ENCODE measurements around the gene AKR1A1. TPM values are rescaled to one million over a fixed set of nuclear protein-coding genes. Genes with fewer than 3 reads are reported as not detected.

AKR1A1 gene
- total and polyA plus RNA-seq, 2 donors (not counting 3 experiments of a cell fraction or from before 2014, with no cell fraction given) = 172 to 227 TPM

DNA sequence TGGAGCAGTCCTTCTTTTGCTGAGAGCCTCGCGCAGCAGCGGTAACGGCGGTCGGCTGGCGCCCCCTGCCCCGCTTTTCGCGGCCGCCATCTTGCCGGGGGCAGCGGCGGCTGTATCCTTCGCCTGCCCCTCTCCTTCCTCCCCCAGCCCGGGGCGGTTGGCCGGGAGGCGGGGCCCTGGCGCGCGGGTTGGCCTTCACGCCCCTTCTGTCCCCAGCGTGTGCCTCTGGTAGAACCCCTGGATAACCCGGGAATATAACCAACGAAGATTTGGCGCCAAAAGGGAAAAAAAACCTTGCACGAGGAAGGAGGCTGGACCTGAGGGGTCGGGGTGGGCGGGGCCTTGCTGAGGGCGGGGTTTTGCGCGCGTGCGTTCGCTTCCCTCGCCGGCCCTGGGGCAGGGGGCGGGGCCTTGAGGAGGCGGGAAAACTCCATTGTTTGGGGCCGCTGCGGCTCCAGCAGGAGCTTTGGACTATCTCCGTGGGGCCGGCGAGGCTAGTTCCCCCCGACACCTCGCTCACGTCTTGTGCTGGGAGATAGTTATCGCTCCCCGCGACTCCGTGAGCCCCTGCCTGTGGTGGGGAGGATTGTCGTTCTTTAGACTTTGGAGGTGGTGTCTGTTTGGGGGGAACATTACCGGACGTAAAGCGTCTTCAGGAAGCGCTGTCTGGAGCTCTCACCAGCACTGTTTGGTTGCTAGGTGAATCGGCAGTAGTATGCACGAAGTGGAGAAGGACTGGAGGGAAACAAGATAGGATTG, 33.9 kb downstream of the AKR1A1 start:
- no peaks in the 10 kb centered on the region for H3K36me3 ChIP-seq (ENCODE audit: control insufficient read depth in 2 of 2, extremely low read depth in 1 of 2, insufficient read depth in 2 of 2, low read length in 2 of 2)
- H4K20me1 ChIP-seq (replicated peaks; ENCODE audit: control insufficient read depth, extremely low read depth, insufficient read depth, low read length) = no peaks in the 10 kb centered on the region
- H3K4me1 ChIP-seq (ENCODE audit: control insufficient read depth, extremely low read depth, insufficient read depth, low read length) = peaks cover 17% of the 10 kb centered on the region
- H3K4me2 ChIP-seq (ENCODE audit: insufficient read depth, low read length) = peak overlapping the region; percentile 94
- dilution Hi-C loops (cut with MboI; ENCODE audit: extremely low pct_ligation_motif_present, low sequenced_read_pairs) = no loop called here
- ChIA-PET CTCF (interaction anchor here (0.7 to 3.2 kb wide), 8 partner anchors 16 to 570 kb away, joined by 3 to 18 read pairs (median 3); partner anchors contain the start of gene GPBP1L1), POLR2A (interaction anchor here (0.6 to 2.1 kb wide), 11 partner anchors 10 to 573 kb away, joined by 3 to 18 read pairs (median 5); partner anchors contain the start of genes AKR1A1, GPBP1L1, HECTD3 and PRDX1)
- H3K27me3 ChIP-seq (ENCODE audit: control insufficient read depth in 2 of 2, insufficient read depth in 2 of 2, low read length in 2 of 2) = no peaks in the 10 kb centered on the region
- H3K4me3 ChIP-seq (replicated peaks in 1 of 3; ENCODE audit: insufficient read depth in 1 of 3, low read depth in 1 of 3, low read length in 3 of 3) = peak overlapping the region; percentile 62 to 81 (median 67)
- FAIRE-seq = peak; percentile 78
- H3K79me2 ChIP-seq (ENCODE audit: control insufficient read depth, insufficient read depth, low read length) = peaks cover 49% of the 10 kb centered on the region
- H3K9me1 ChIP-seq (replicated peaks; ENCODE audit: control insufficient read depth, extremely low read depth, insufficient read depth, low read length) = no peaks in the 10 kb centered on the region
- peak overlapping the region; percentile 77 for H2AFZ ChIP-seq (ENCODE audit: low read depth, low read length)
- peak; percentile 96 for DNase-seq (ENCODE audit: low read depth, low spot score)
- TSS peak; percentile 58 for BruUV-seq (replicated peaks)
- peak overlapping the region; percentile 81 for H3K27ac ChIP-seq (ENCODE audit: insufficient read depth, low read depth, low read length)
- intact Hi-C loops (cut with micrococcal nuclease) = loop anchor here (1.0 to 2.0 kb wide), 6 partner anchors 24 to 297 kb away; partner anchors contain the start of genes GPBP1L1, IPP and MAST2
- H3K9ac ChIP-seq (replicated peaks; ENCODE audit: extremely low read depth, insufficient read depth, low read length) = peak overlapping the region; percentile 99
- TF ChIP-seq FOS (IDR thresholded peaks at IDR 0.05; ENCODE audit: borderline replicate concordance, insufficient read depth, low read length) (no peak), POLR2AphosphoS5 (IDR thresholded peaks at IDR 0.05; ENCODE audit: insufficient read depth, low read depth, low read length) (no peak)
- TF ChIP-seq, protein P1, sequence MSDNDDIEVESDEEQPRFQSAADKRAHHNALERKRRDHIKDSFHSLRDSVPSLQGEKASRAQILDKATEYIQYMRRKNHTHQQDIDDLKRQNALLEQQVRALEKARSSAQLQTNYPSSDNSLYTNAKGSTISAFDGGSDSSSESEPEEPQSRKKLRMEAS (IDR thresholded peaks at IDR 0.05; ENCODE audit: insufficient read depth, insufficient read length) = peak; percentile 25
- TF ChIP-seq, protein P2, sequence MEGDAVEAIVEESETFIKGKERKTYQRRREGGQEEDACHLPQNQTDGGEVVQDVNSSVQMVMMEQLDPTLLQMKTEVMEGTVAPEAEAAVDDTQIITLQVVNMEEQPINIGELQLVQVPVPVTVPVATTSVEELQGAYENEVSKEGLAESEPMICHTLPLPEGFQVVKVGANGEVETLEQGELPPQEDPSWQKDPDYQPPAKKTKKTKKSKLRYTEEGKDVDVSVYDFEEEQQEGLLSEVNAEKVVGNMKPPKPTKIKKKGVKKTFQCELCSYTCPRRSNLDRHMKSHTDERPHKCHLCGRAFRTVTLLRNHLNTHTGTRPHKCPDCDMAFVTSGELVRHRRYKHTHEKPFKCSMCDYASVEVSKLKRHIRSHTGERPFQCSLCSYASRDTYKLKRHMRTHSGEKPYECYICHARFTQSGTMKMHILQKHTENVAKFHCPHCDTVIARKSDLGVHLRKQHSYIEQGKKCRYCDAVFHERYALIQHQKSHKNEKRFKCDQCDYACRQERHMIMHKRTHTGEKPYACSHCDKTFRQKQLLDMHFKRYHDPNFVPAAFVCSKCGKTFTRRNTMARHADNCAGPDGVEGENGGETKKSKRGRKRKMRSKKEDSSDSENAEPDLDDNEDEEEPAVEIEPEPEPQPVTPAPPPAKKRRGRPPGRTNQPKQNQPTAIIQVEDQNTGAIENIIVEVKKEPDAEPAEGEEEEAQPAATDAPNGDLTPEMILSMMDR (IDR thresholded peaks at IDR 0.05; ENCODE audit: extremely low read depth in 1 of 2, insufficient read depth in 1 of 2, low read depth in 1 of 2, low read length in 2 of 2) = peak in 1 of 2 donors; percentile 19
- H3K9me3 ChIP-seq (replicated peaks; ENCODE audit: control insufficient read depth, insufficient read depth, low read length) = no peaks in the 10 kb centered on the region

Data from endothelial cell of umbilical vein (primary cell).